Caco-2 (cell line): ENCODE measurements around the gene MNX1. TPM values are rescaled to one million over a fixed set of nuclear protein-coding genes. Genes with fewer than 3 reads are reported as not detected.

ENCODE experiments used
- BruUV-seq: library from RNA; stranded (reverse); fragments of 400-500 nt; replicated peaks from 2 replicates; lab custom pipeline; 2021; lab: Mats Ljungman, UMichigan
- CTCF ChIA-PET: fragments of 300-600 bp; sonication (Branson Sonifier 250); formaldehyde crosslinking; loops from one replicate; lab custom pipeline; 2022; ENCODE audit warnings: antibody characterized with exemption; lab: Charles Lee
- POLR2A ChIA-PET: fragments of 300-600 bp; sonication (Branson Sonifier 250); formaldehyde crosslinking; loops from one replicate; lab custom pipeline; 2022; ENCODE audit warnings: antibody characterized with exemption; lab: Charles Lee
- DNase-seq, 2 experiments: peaks; one replicate each; pipeline versions ENCODE4 v3.0.0 to v3.0.0-alpha.2; 2020 to 2022
- H3K27me3 ChIP-seq: replicated peaks from 2 replicates; pipeline ENCODE4 v1.6.0; 2011; ENCODE audit warnings: low read length; ENCODE audit not compliant: control insufficient read depth, insufficient read depth
- H3K36me3 ChIP-seq: 2 replicates; pipeline ENCODE4 v1.5.1; 2011; ENCODE audit warnings: low read length; ENCODE audit not compliant: control insufficient read depth, insufficient read depth
- H3K4me1 ChIP-seq: fragments of 250-450 bp; sonication (Bioruptor Pico); 2 replicates; pipeline ENCODE4 v1.5.1; 2020; ENCODE audit warnings: mild to moderate bottlenecking
- H3K4me3 ChIP-seq: 2 replicates; pipeline ENCODE4 v1.5.1; 2011; ENCODE audit warnings: low read depth, mild to moderate bottlenecking, control low read depth, low read length
- H3K9me3 ChIP-seq: fragments of 250-450 bp; sonication (Bioruptor Pico); 2 replicates; pipeline ENCODE4 v1.5.1; 2020; ENCODE audit warnings: mild to moderate bottlenecking, moderate library complexity
- H3K27ac Mint-ChIP-seq: one replicate; pipeline ENCODE4 v1.8.0; 2022; ENCODE audit warnings: mixed read lengths; ENCODE audit not compliant: unreplicated experiment
- H3K27me3 Mint-ChIP-seq: one replicate; pipeline ENCODE4 v1.8.0; 2022; ENCODE audit warnings: mixed read lengths; ENCODE audit not compliant: insufficient read depth, unreplicated experiment
- H3K36me3 Mint-ChIP-seq: one replicate; pipeline ENCODE4 v1.8.0; 2022; ENCODE audit warnings: mild to moderate bottlenecking, mixed read lengths; ENCODE audit not compliant: insufficient read depth, unreplicated experiment
- H3K4me1 Mint-ChIP-seq: one replicate; pipeline ENCODE4 v1.8.0; 2022; ENCODE audit warnings: low read depth, mixed read lengths; ENCODE audit not compliant: unreplicated experiment
- H3K4me3 Mint-ChIP-seq: one replicate; pipeline ENCODE4 v1.8.0; 2022; ENCODE audit warnings: mild to moderate bottlenecking, moderate library complexity, mixed read lengths; ENCODE audit not compliant: unreplicated experiment
- H3K9me3 Mint-ChIP-seq: one replicate; pipeline ENCODE4 v1.8.0; 2022; ENCODE audit warnings: mixed read lengths; ENCODE audit not compliant: unreplicated experiment
- CTCF ChIP-seq, 2 experiments: fragments of 200-600 bp in 1 of 2; IDR thresholded peaks; 1 replicate in 1 of 2; 2 replicates in 1 of 2; pipeline versions ENCODE4 v1.5.1 to v1.8.0; 2011 to 2022; ENCODE audit warnings: antibody characterized with exemption in 1 of 2, control low read depth in 1 of 2, inconsistent platforms in 1 of 2, low read depth in 1 of 2, low read length in 1 of 2, mild to moderate bottlenecking in 1 of 2, moderate library complexity in 1 of 2; ENCODE audit not compliant: insufficient read depth in 1 of 2, severe bottlenecking in 1 of 2, unreplicated experiment in 1 of 2
- intact Hi-C: fragments of 100-400 bp; cut with micrococcal nuclease; formaldehyde crosslinking; loops from one replicate; pipeline ENCODE4 v1.10.0; 2022; ENCODE audit not compliant: unreplicated experiment
- total RNA-seq: library from RNA; stranded (reverse); gene quantifications from 2 replicates; pipeline ENCODE4 v1.2.3, GENCODE V29; 2022

The MNX1 gene
- total RNA-seq, 1 experiment from 2014 or later = 36.5 TPM

GRCh38 chr7:157013602-157014549, 3.4 kb upstream of the MNX1 start:
- H3K9me3 Mint-ChIP-seq = no peaks in the 10 kb centered on the region
- BruUV-seq = no TSS peak
- H3K27me3 Mint-ChIP-seq = no peaks in the 10 kb centered on the region
- Histone ChIP-seq H3K4me3 (0 out of 2 replicates have a peak overlapping the region, but pooled peaks have one; percentile 5), H3K27me3 (no peaks in the 10 kb centered on the region), H3K4me1 (peaks cover 27% of the 10 kb centered on the region), H3K36me3 (no peaks in the 10 kb centered on the region), H3K9me3 (no peaks in the 10 kb centered on the region)
- ChIA-PET CTCF (interaction anchor here (0.8 to 2.1 kb wide), 3 partner anchors 9 to 122 kb away, joined by 3 to 7 read pairs (median 3); no protein-coding TSS in a partner anchor), POLR2A (interaction anchor here (0.6 to 1.8 kb wide), 2 partner anchors 9 to 27 kb away, joined by 4 read pairs; no protein-coding TSS in a partner anchor)
- H3K27ac Mint-ChIP-seq = peak overlapping the region; percentile 90
- H3K4me3 Mint-ChIP-seq = peak overlapping the region; percentile 63
- no peak for TF ChIP-seq CTCF (IDR thresholded peaks at IDR 0.05; ENCODE audit: insufficient read depth in 1 of 2, low read depth in 1 of 2, low read length in 1 of 2, severe bottlenecking in 1 of 2, unreplicated experiment in 1 of 2)
- intact Hi-C loops = loop anchor here (1.0 to 2.0 kb wide), 3 partner anchors 15 to 33 kb away; no protein-coding TSS in a partner anchor
- H3K4me1 Mint-ChIP-seq = peaks cover 27% of the 10 kb centered on the region
- peak; percentile 80 to 82 for DNase-seq
- peaks cover 31% of the 10 kb centered on the region for H3K36me3 Mint-ChIP-seq

GRCh38 chr7:157013101-157013500, 2.6 kb upstream of the MNX1 start:
- TF ChIP-seq CTCF (IDR thresholded peaks at IDR 0.05; ENCODE audit: insufficient read depth in 1 of 2, low read depth in 1 of 2, low read length in 1 of 2, severe bottlenecking in 1 of 2, unreplicated experiment in 1 of 2) = no peak
- H3K4me1 Mint-ChIP-seq = peaks cover 25% of the 10 kb centered on the region
- Histone ChIP-seq H3K36me3 (no peaks in the 10 kb centered on the region), H3K4me3 (no peak overlapping the region), H3K4me1 (peaks cover 29% of the 10 kb centered on the region), H3K27me3 (no peaks in the 10 kb centered on the region), H3K9me3 (no peaks in the 10 kb centered on the region)
- CTCF ChIA-PET = interaction anchor here (1.0 to 2.1 kb wide), 2 partner anchors 34 to 123 kb away, joined by 3 to 7 read pairs; no protein-coding TSS in a partner anchor
- H3K9me3 Mint-ChIP-seq = no peaks in the 10 kb centered on the region
- H3K27ac Mint-ChIP-seq = peak overlapping the region; percentile 90
- peak overlapping the region; percentile 63 for H3K4me3 Mint-ChIP-seq
- peak in 1 of 2 experiments; percentile 25 for DNase-seq
- intact Hi-C loops = no loop called here
- H3K36me3 Mint-ChIP-seq = peaks cover 30% of the 10 kb centered on the region
- POLR2A ChIA-PET = interaction anchor here (1.8 kb wide), 1 partner anchor 10 kb away, joined by 4 read pairs; no protein-coding TSS in a partner anchor
- H3K27me3 Mint-ChIP-seq = no peaks in the 10 kb centered on the region
- BruUV-seq = no TSS peak

- peak overlapping the region; percentile 86 for H3K27ac Mint-ChIP-seq
These were observed 1.7 kb upstream of the MNX1 start for GRCh38 chr7:157012113-157012547.

More at GRCh38 chr7:157012113-157012547, 1.7 kb upstream of the MNX1 start:
- ChIA-PET POLR2A (no interaction called here), CTCF (no interaction called here)
- BruUV-seq = TSS peak; percentile 44
- intact Hi-C loops = no loop called here
- DNase-seq = peak in 1 of 2 experiments; percentile 19
- Mint-ChIP-seq H3K36me3 (peaks cover 30% of the 10 kb centered on the region), H3K9me3 (no peaks in the 10 kb centered on the region), H3K4me1 (peaks cover 25% of the 10 kb centered on the region), H3K27me3 (no peaks in the 10 kb centered on the region), H3K4me3 (peak overlapping the region; percentile 97)
- H3K4me3 ChIP-seq = peak overlapping the region; percentile 89
- no peaks in the 10 kb centered on the region for H3K9me3 ChIP-seq
- H3K4me1 ChIP-seq = peaks cover 39% of the 10 kb centered on the region
- H3K36me3 ChIP-seq = no peaks in the 10 kb centered on the region; the same call in 1 of the 2 replicates
- no peaks in the 10 kb centered on the region for H3K27me3 ChIP-seq
- TF ChIP-seq CTCF (IDR thresholded peaks at IDR 0.05; ENCODE audit: insufficient read depth in 1 of 2, low read depth in 1 of 2, low read length in 1 of 2, severe bottlenecking in 1 of 2, unreplicated experiment in 1 of 2) = no peak
